Stomach (tissue), 9 donors: ENCODE results near the gene SEMA6A. TPM values are rescaled to one million over a fixed set of nuclear protein-coding genes. Genes with fewer than 3 reads are reported as not detected.
A peak's percentile ranks its signal among the peaks of the same experiment; 100 is the strongest.

ENCODE experiments used
- DNase-seq, 2 donors: peaks; one replicate each; pipeline versions ENCODE4 v3.0.0 to v3.0.0-alpha.2; 2013 to 2019
- H3K27ac ChIP-seq, 5 donors: fragments of 200-600 bp in 4 of 5; sonication (generic) in 4 of 5; one replicate each; pipeline ENCODE4 v1.5.1; 2013 to 2019; ENCODE audit warnings: mild to moderate bottlenecking in 1 of 5, moderate library complexity in 1 of 5
- H3K27me3 ChIP-seq, 3 donors: fragments of 200-600 bp; sonication (generic); one replicate each; pipeline ENCODE4 v1.5.1; 2017 to 2019; ENCODE audit warnings: mixed run types in 1 of 3
- H3K36me3 ChIP-seq, 4 donors: fragments of 200-600 bp; sonication (generic); 1 replicate in 3 of 4; 2 replicates in 1 of 4; pipeline ENCODE4 v1.5.1; 2016 to 2019
- H3K4me1 ChIP-seq, 4 donors: fragments of 200-600 bp; sonication (generic); one replicate each; pipeline ENCODE4 v1.5.1; 2016 to 2019
- H3K4me3 ChIP-seq, 4 donors: fragments of 200-600 bp; sonication (generic) in 3 of 4; one replicate each; pipeline ENCODE4 v1.5.1; 2016 to 2019; ENCODE audit warnings: mild to moderate bottlenecking in 1 of 4
- H3K9me3 ChIP-seq, 4 donors: fragments of 200-600 bp; sonication (generic); one replicate each; pipeline ENCODE4 v1.5.1; 2016 to 2019
- CTCF ChIP-seq, 7 experiments: fragments of 450-650 bp in 4 of 7; fragments of 200-600 bp in 3 of 7; sonication (generic) in 3 of 7; IDR thresholded peaks; one replicate each; pipeline ENCODE4 v1.5.1; 2016 to 2019; ENCODE audit warnings: antibody characterized with exemption in 7 of 7, control low read depth in 2 of 7, mild to moderate bottlenecking in 1 of 7
- EP300 ChIP-seq: sonication (generic); formaldehyde crosslinking; IDR thresholded peaks from one replicate; pipeline ENCODE4 v1.6.1; 2017; ENCODE audit warnings: antibody characterized with exemption
- POLR2A ChIP-seq, 4 donors: fragments of 450-650 bp; IDR thresholded peaks; one replicate each; pipeline ENCODE4 v1.6.1; 2016; ENCODE audit warnings: antibody characterized with exemption in 4 of 4, control low read depth in 2 of 4, mild to moderate bottlenecking in 1 of 4, moderate library complexity in 1 of 4
- POLR2AphosphoS5 ChIP-seq, 3 donors: sonication (generic); formaldehyde crosslinking; IDR thresholded peaks; one replicate each; pipeline ENCODE4 v1.6.1; 2016; ENCODE audit warnings: antibody characterized with exemption in 3 of 3
- WGBS, 5 donors: extraction: QIAGEN DNeasy Blood & Tissue Kit in 3 of 5; methylation state at CpG; one replicate each; pipeline versions ENCODE4 v1.1.5 to v1.1.7; 2013 to 2018; 5-methylcytosine and 5-hydroxymethylcytosine counted together
- intact Hi-C: fragments of 100-400 bp; cut with DNase I; formaldehyde crosslinking; loops from one replicate; pipeline ENCODE4 v1.15.1; 2023; ENCODE audit warnings: low total_unique reads
- polyA plus RNA-seq, 3 donors: library from polyadenylated mRNA; stranded (reverse); fragments of 200-250 nt; gene quantifications; one replicate each; pipeline ENCODE4 v1.2.3, GENCODE V29; 2013
- total RNA-seq, 5 donors: library from RNA; depleted of rRNA; stranded (reverse); fragments of >200 nt; gene quantifications; one replicate each; pipeline versions ENCODE4 v1.1.0 to v1.2.3, GENCODE V29; 2014 to 2016
- donor health status: healthy with polysubstance abuse.
- donor health status: Bipolar disorder and iron deficiency.
- donor health status: healthy.

Gene SEMA6A
- total and polyA plus RNA-seq, 8 donors, result 0.37 to 37.5 (median 11.0) TPM

- peak overlapping the region in 1 of 5 donors; percentile 26 for H3K27ac ChIP-seq
- no peak overlapping the region for H3K4me3 ChIP-seq
- intact Hi-C loops, result no loop called here
- 47 to 80% (median 74%) methylated on average over 4 of the region's 4 CpGs for WGBS, 5 donors
- peak in 1 of 2 donors; percentile 56 for DNase-seq
- H3K27me3 ChIP-seq, result no peaks in the 10 kb centered on the region
- peaks cover 0 to 21% (median 0%) of the 10 kb centered on the region in 4 donors for H3K4me1 ChIP-seq
- TF ChIP-seq EP300 (no peak), POLR2AphosphoS5 (IDR thresholded peaks at IDR 0.05) (no peak), CTCF (IDR thresholded peaks at IDR 0.05) (no peak), POLR2A (IDR thresholded peaks at IDR 0.05) (no peak)
- no peaks in the 10 kb centered on the region for H3K36me3 ChIP-seq
- no peaks in the 10 kb centered on the region for H3K9me3 ChIP-seq
Measured at GRCh38 chr5:116605310-116606070, 30.9 kb upstream of the SEMA6A start.

DNA sequence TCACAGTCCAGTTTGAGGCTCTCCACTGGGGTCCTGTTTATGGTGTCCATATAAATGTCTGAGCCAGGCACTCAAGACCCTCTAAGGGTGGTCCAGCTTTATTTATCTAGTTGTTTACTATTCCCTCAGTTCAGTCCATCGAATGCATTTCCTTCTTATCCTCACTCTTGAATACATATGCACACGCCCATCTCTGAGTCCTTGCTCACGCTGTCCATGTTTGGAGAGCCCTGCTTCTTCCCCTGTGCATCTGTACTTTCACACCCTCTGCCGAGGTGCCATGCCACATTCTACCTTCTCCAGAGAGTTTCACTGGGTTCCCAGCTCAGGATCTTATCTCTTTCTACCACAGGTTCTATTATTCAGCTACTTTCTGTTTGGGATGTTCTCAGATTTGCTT is 30.2 kb upstream of the SEMA6A start:
- intact Hi-C loops, result no loop called here
- WGBS, 5 donors, result 45 to 73% (median 56%) methylated on average over 4 of the region's 4 CpGs
- TF ChIP-seq POLR2AphosphoS5 (IDR thresholded peaks at IDR 0.05) (no peak), EP300 (no peak), POLR2A (IDR thresholded peaks at IDR 0.05) (no peak), CTCF (IDR thresholded peaks at IDR 0.05) (no peak)
- Histone ChIP-seq H3K4me1 (peaks cover 0 to 21% (median 0%) of the 10 kb centered on the region in 4 donors), H3K27me3 (no peaks in the 10 kb centered on the region), H3K9me3 (no peaks in the 10 kb centered on the region), H3K36me3 (no peaks in the 10 kb centered on the region), H3K27ac (peak overlapping the region in 1 of 5 donors; percentile 26), H3K4me3 (no peak overlapping the region)
- DNase-seq, result no peak

- no peaks in the 10 kb centered on the region for H3K27me3 ChIP-seq
- no peaks in the 10 kb centered on the region for H3K9me3 ChIP-seq
- intact Hi-C loops, result no loop called here
- H3K27ac ChIP-seq, result no peak overlapping the region
- no peak for DNase-seq
- 55 to 79% (median 73%) methylated on average over 3 of the region's 3 CpGs for WGBS, 5 donors
- no peaks in the 10 kb centered on the region for H3K36me3 ChIP-seq
- no peak overlapping the region for H3K4me3 ChIP-seq
- TF ChIP-seq CTCF (IDR thresholded peaks at IDR 0.05), result no peak
- no peak for TF ChIP-seq POLR2A (IDR thresholded peaks at IDR 0.05)
- no peak for TF ChIP-seq EP300
- no peak for TF ChIP-seq POLR2AphosphoS5 (IDR thresholded peaks at IDR 0.05)
- peaks cover 0 to 15% (median 0%) of the 10 kb centered on the region in 4 donors for H3K4me1 ChIP-seq
Measured at GRCh38 chr5:116600876-116601275, 26.3 kb upstream of the SEMA6A start.

- WGBS, 5 donors, result 92 to 97% (median 95%) methylated on average over 1 of the region's 1 CpG
- Histone ChIP-seq H3K27me3 (no peaks in the 10 kb centered on the region), H3K4me3 (no peak overlapping the region), H3K9me3 (no peaks in the 10 kb centered on the region), H3K36me3 (no peaks in the 10 kb centered on the region), H3K27ac (no peak overlapping the region), H3K4me1 (no peaks in the 10 kb centered on the region)
- no peak for DNase-seq
- intact Hi-C loops, result no loop called here
- TF ChIP-seq POLR2AphosphoS5 (IDR thresholded peaks at IDR 0.05) (no peak), CTCF (IDR thresholded peaks at IDR 0.05) (no peak), EP300 (no peak), POLR2A (IDR thresholded peaks at IDR 0.05) (no peak)
Measured at GRCh38 chr5:116598911-116599310, 24.3 kb upstream of the SEMA6A start.
